GM21528 (cell line): ENCODE measurements around the gene ATG4D.
"Not testable (repeated sequence)": the region's sequence is repeated elsewhere in the genome, so short reads cannot be mapped to it uniquely, and the experiment has no call there.

Experiments
- ATAC-seq: cut with Tn5 transposase; IDR thresholded peaks from one replicate; pipeline ENCODE4 v1.9.1; 2021; ENCODE audit warnings: mild to moderate bottlenecking, moderate library complexity; ENCODE audit not compliant: unreplicated experiment, low FRiP score

Gene ATG4D

DNA sequence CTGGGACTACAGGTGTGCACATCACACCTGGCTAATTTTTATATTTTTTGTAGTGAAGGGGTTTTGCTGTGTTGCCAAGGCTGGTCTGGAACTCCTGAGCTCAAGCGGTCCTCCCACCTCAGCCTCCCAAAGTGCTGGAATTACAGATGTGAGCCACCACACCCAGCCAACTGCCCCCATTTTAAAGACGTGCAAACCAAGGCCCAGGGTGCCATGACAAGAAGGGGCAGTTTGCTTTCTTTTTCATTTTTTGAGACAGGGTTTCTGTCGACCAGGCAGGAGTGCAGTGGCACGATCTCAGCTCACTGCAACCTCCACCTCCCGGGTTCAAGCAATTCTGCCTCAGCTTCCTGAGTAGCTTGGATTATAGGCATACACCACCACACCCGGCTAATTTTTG, 30.1 kb downstream of the ATG4D start:
- not testable (repeated sequence) for ATAC-seq

DNA sequence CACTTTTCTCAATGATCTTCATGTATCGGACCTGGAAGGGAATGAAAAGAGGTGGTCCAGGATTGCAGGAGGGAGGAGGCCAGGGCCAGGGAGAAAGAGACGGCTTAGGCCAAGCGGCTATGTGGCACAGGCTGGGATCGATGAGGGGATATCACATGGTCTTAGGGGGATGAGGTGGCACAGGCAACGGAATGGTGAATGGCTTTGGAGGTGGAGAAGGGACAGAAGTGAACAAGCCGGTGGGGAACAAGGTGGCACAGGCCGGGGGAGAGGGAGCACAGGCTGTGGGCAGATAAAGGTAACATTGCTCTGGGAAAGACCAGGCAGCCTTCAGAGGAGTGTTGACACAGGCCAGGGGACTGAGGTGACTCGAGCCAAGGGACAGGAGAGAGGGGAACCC, 30.8 kb downstream of the ATG4D start:
- ATAC-seq, result no peak

DNA sequence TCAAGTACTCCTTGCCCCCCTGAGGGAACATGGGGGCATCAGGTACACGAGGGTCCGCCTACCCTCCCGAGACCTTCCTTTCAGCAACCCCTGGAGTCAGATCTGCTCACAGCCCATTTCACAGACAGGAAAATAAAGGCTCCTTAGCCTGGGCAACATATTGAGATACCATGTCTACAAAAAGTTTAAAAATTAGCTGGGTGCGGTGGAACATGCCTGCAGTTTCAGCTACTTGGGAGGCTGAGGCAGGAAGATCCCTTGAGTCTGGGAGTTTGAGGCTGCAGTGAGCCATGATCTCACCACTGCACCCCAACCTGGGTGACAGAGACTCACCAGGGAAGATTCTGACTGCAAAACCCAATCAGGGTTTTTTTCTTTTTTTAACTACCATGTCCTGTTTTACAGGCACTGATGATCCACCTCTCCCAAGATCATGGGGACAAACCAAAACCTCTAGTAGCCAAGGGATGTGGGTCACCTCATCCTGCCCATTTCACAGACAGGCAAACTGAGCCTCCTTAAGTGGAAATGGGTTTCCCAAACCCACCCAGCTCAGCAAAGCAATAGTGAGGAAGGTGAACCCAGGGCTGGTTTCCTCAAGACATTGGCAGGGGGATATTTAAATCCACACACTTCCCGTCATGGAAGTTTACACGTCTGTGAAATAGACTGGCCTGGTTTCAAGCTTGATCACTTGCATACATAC, 31.5 kb downstream of the ATG4D start:
- no peak for ATAC-seq

DNA sequence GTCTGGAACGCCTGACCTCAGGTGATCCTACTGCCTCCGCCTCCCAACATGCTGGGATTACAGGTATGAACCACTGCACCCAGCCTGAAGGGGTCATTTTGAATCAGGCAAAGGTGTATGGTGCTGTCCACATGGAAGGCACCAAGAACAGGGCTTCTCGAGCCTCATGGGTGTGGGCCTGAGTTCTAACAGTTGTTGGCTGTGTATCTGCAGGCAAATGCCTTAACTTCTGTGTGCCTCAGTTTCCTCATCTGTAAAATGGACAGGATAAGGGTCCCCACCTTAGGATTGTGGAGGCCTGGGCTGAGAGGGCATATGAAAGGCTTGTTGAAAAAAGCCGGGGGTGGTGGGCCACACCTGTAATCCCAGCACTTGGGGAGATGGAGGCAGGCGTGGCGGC, 34.2 kb downstream of the ATG4D start:
- no peak for ATAC-seq

DNA sequence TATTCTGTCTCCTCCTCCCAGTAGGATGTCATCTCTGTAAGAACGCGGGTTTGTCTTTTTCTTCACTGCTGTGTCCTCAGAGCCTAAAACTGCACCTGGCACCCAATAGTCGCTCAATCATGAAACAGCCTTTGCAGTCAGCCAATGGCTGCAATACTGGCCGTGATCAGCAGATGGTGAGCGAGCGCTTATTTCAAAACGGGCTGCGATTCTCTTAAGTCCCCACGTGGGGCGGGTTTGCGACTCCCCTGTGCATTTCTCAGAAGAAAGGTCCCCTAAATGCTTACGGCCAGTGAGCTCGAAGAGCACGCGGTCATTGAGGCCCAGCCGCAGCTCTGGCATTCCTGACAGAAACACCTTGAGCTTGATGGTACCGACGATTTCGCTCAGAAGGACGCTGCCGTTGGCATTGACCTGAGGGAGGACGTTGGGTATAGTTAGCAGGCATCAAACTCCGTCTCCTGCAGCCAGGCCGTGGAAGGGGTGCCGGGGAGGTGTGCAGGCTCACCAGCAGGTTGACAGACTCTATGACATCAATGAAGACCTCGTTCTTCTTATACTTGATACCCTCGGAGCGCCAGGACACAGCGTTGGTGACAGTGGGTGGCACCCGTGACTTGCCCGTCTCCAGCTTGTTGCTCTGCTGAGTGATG, 37.4 kb downstream of the ATG4D start:
- no peak for ATAC-seq

DNA sequence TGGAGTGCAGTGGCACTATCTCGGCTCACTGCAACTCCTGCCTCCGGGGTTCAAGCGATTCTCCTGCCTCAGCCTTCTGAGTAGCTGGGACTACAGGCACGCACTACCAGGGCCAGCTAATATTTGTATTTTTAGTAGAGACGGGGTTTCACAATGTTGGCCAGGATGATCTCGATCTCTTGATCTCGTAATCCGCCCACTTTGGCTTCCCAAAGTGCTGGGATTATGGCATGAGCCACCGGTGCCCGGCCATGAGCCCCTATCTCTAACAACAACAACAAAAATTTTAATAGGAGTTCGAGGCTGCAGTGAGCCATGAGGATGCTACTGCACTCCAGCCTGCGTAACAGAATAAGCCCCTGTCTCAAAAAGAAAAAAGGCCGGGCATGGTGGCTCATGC, 38.4 kb downstream of the ATG4D start:
- ATAC-seq, result no peak

DNA sequence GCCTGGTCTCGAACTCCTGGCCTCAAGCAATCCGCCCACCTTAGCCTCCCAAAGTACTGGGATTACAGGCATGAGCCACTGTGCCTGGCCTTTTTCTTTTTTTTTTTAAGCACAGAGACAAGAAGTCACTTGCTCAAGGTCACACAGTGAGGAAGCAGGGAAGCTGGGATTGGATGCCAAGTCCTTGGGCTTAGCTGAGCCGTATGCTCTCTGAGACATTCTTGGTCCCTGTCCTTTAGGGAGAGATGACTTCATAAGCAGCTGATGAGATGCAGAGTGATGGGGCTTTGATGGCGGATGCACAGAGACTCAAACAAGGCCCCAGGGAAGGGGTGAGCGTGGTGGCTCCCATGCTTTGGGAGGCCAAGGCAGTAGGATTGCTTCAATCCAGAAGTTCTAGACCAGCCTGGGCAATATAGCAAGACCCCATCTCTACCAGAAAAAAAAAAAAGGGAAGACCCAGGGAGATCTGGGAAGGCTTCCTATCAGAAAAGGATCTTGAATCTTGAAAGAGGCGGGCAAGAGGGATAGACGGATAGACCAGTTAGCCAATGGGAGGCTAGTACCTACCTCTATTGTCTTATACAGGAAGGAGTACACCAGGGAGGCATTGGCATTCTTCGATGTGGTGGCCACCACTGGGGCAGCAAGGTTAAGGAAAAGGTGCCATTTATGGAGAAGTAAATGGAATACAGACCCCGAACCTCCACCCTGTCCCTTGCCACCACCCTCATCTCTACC, 39.5 kb downstream of the ATG4D start:
- no peak for ATAC-seq

DNA sequence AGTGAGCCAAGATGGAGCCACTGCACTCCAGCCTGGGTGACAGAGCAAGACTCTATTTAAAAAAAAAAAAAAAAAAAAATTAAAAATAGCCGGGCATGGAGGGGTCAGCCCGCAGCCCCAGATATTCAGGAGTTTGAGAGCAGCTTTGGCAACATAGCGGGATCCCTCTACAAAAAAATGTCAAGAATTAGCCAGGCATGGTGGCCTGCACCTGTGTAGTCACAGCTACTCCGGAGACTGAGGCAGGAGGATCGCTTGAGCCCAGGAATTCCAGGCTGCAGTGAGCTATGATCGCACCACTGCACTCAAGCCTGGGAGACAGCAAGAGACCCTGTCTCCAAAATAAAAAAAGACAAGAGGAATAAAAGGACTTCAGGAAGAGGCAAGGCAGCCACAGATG, 42.7 kb downstream of the ATG4D start:
- ATAC-seq, result no peak

DNA sequence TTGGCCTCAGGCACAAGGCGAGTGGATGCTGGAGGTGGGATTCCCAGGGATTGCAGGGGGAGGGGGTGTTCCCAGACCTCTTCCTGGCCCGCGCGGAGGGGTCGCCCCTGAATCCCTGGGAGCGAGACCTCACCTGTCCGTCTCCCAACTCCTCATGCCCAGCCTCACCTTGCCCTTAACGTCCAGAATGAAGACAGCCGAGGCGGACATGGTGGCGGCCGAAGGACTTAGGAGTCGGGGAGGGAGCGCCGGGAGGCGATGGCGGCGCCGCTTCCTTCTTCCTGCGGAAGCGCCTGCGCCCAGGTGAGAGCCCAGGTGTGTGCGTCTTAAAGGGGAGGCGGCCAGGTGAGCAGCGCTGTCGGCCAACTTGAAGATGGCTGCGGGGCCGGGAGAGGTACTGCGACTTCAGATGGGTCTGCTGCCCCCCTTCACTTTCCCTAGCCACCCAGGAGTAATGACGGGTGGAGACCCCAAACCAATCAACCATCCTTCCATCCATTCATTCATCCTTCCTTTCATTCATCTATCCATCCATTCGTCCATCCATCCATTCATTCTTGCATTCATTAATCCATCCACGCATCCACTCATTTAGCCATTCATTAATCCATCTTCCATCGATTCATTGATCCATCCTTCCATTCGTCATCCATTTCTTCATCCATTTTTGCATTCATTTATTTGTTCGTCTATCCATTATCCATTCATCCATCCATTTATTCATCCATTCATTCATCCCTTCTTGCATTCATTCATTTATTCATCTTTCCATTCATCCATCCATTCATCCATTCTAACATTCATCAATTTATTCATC, 43.5 kb downstream of the ATG4D start, which contains the start of gene AP1M2:
Gene AP1M2 (minus strand): TSS at position 291 of the 817 bp plus-strand sequence. CDS start 81 bp downstream, at position 210.
- no peak for ATAC-seq

DNA sequence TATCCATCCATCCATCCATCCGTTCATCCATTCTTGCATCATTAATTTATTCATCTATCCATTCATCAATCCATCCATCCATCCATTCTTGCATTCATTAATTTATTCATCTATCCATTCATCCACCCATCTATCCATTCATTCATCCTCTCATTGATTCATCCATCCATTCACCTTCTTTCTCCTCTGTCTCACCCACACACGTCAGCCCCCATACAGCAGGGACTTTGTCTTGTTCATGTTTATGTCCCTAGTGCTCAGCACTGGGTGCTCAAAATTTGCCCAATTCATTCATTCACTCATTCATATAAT, 44.1 kb downstream of the ATG4D start:
- no peak for ATAC-seq

DNA sequence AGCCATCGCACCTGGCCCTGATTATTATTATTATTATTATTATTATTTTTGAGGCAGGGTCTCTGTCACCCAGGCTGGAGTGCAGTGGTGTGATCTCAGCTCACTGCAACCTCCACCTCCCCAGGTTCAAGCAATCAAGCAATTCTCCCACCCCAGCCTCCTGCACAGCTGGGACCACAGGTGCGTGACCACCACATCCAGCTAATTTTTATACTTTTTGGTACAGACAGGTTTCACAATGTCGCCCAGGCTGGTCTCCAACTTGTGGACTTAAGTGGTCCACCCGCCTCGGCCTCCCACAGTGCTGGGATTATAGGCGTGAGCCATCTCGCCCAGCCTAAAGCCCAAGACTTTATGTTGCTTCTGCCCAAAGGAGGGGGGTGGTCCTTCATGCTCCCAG, 49.4 kb downstream of the ATG4D start:
- no peak for ATAC-seq

DNA sequence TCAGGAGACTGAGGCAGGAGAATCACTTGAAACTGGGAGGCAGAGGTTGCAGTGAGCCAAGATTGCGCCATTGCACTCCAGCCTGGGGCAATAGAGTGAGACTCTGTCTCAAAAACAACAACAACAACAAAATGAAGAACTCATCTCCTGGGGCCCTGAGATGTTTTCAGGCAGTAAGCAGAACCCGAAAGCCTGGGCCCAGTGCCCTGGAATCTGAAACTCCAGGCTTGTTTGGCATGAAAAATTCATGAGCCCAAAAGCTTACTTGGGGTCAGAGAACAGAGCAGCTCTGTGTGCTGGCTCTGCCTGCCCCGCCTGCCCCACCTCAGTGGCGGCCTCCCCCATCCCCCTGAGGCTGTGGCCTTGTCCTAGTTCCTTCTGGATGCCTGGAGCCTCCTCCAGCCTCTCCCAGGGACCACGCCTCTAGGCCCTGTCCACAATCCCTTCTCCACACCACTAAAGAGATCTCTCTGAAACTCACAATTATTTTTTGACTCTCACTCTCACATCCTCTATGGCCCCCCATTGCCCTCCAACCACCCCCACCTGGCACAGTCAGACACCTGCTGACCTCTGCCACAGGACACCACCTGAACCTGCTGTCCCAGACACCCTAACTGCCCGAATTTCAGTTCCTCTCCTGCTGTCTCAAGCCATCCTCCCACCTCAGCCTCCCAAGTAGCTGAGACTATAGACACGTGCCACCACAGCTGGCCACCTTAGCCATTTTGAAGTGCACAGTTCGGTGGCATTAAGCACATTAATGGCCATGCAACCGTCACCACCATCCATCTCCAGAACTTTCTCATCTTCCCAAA, 50.3 kb downstream of the ATG4D start:
- no peak for ATAC-seq

DNA sequence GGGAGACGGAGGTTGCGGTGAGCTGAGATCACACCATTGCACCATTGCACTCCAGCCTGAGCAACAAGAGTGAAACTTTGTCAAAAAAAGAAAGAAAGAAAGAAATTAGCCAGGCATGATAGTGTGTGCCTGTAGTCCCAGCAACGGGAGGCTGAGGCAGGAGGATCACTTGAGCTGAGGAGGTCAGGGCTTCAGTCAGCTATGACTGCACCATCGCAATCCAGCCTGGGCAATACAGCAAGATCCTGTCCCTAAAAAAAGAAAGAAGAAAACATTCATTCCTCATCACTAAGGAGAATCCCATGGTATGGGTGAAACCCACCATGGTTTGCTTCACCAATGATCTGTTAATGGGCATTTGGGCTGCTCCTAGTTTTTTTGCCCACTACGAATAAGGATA, 56.4 kb downstream of the ATG4D start:
- ATAC-seq, result no peak

DNA sequence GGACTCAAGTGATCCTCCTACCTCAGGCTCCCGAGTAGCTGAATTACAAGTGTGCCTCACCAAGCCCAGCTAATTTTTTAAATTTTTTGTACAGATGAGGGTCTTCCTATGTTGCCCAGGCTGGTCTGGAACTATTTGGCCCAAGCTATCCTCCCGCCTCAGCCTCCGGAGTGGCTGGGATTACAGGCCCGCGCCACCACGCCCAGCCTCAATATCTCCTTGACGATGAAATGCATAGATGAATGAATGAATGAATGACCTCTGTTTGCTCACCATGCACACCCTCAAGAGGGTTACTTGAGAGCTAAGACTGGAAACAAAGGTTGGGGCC, 58.3 kb downstream of the ATG4D start:
- no peak for ATAC-seq

DNA sequence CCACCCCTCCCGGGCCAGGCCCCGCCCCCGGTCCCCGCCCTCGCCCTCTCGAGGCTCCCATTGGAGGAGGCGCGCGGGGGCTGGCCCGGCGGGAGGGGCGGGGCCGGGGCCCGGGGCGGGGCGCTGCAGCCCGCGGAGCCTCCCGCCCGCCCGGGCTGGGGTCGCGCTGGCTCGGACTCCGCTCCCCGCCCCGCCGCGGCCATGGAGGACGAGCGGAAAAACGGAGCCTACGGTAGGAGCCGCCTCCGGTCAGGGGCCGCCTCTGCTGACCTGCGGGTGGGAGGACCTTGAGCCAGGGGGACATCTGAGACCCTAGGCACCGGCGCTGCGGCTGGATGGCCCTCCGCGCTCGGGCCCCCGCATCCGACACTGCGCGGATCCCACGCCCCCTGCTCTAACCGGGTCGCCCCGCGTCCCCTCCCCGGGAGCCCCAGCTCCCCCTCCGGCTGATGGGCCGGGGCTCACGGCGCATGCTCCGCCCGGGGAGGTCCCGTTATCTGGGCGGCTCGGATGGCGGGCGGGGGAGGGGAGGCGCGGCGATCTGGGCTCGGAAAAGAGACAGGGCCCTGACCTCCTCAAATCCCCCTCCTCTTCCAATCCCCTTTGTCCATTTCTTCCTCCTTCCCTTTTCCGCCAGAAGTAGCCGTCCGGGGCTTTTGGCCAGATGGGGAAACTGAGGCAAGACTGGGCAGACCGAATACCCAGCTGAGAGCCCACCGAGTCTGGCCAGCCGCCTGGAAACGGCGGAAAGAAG, 58.8 kb downstream of the ATG4D start:
- ATAC-seq, result peak; percentile 55
